ENCODE measurements around the gene FBXO34.

- TF ChIP-seq, protein P1, sequence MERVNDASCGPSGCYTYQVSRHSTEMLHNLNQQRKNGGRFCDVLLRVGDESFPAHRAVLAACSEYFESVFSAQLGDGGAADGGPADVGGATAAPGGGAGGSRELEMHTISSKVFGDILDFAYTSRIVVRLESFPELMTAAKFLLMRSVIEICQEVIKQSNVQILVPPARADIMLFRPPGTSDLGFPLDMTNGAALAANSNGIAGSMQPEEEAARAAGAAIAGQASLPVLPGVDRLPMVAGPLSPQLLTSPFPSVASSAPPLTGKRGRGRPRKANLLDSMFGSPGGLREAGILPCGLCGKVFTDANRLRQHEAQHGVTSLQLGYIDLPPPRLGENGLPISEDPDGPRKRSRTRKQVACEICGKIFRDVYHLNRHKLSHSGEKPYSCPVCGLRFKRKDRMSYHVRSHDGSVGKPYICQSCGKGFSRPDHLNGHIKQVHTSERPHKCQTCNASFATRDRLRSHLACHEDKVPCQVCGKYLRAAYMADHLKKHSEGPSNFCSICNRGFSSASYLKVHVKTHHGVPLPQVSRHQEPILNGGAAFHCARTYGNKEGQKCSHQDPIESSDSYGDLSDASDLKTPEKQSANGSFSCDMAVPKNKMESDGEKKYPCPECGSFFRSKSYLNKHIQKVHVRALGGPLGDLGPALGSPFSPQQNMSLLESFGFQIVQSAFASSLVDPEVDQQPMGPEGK (CRISPR knock-in tag; IDR thresholded peaks at IDR 0.05; ENCODE audit: borderline replicate concordance): no peak
- no peak for TF ChIP-seq TCF4 (CRISPR knock-in tag; IDR thresholded peaks at IDR 0.05; ENCODE audit: borderline replicate concordance)
- TF ChIP-seq ZFP30 (CRISPR knock-in tag; IDR thresholded peaks at IDR 0.05): no peak
- TF ChIP-seq ZFP3 (CRISPR knock-in tag; IDR thresholded peaks at IDR 0.05): no peak
- TF ChIP-seq, protein P2, sequence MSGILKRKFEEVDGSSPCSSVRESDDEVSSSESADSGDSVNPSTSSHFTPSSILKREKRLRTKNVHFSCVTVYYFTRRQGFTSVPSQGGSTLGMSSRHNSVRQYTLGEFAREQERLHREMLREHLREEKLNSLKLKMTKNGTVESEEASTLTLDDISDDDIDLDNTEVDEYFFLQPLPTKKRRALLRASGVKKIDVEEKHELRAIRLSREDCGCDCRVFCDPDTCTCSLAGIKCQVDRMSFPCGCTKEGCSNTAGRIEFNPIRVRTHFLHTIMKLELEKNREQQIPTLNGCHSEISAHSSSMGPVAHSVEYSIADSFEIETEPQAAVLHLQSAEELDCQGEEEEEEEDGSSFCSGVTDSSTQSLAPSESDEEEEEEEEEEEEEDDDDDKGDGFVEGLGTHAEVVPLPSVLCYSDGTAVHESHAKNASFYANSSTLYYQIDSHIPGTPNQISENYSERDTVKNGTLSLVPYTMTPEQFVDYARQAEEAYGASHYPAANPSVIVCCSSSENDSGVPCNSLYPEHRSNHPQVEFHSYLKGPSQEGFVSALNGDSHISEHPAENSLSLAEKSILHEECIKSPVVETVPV (CRISPR knock-in tag; IDR thresholded peaks at IDR 0.05): no peak
- no peak for TF ChIP-seq ZNF565 (CRISPR knock-in tag; conservative IDR thresholded peaks at IDR 0.05; ENCODE audit: low read depth)
- no peak for TF ChIP-seq PPARA (CRISPR knock-in tag; IDR thresholded peaks at IDR 0.05; ENCODE audit: borderline replicate concordance)
- no peak for TF ChIP-seq TSHZ2 (CRISPR knock-in tag; IDR thresholded peaks at IDR 0.05)
- TF ChIP-seq GLIS3 (CRISPR knock-in tag; IDR thresholded peaks at IDR 0.05): no peak
- TF ChIP-seq, protein P3, sequence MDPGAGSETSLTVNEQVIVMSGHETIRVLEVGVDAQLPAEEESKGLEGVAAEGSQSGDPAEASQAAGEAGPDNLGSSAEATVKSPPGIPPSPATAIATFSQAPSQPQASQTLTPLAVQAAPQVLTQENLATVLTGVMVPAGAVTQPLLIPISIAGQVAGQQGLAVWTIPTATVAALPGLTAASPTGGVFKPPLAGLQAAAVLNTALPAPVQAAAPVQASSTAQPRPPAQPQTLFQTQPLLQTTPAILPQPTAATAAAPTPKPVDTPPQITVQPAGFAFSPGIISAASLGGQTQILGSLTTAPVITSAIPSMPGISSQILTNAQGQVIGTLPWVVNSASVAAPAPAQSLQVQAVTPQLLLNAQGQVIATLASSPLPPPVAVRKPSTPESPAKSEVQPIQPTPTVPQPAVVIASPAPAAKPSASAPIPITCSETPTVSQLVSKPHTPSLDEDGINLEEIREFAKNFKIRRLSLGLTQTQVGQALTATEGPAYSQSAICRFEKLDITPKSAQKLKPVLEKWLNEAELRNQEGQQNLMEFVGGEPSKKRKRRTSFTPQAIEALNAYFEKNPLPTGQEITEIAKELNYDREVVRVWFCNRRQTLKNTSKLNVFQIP (CRISPR knock-in tag; IDR thresholded peaks at IDR 0.05; ENCODE audit: borderline replicate concordance, low read depth): no peak
- no peak for TF ChIP-seq CREB5 (CRISPR knock-in tag; IDR thresholded peaks at IDR 0.05; ENCODE audit: low read depth)
These were observed 99.7 kb downstream of the FBXO34 start for GRCh38 chr14:55370883-55371455.
